Colon (tissue), 2 donors: ENCODE data around the gene SLC17A1.

Experiments used
- FAIRE-seq: peaks from 2 replicates; lab custom pipeline; 2012; peaks lifted over from hg19 to GRCh38; lab: Jason Lieb, UNC
- donor health status: control.
- donor health status: control.

The SLC17A1 gene, protein sequence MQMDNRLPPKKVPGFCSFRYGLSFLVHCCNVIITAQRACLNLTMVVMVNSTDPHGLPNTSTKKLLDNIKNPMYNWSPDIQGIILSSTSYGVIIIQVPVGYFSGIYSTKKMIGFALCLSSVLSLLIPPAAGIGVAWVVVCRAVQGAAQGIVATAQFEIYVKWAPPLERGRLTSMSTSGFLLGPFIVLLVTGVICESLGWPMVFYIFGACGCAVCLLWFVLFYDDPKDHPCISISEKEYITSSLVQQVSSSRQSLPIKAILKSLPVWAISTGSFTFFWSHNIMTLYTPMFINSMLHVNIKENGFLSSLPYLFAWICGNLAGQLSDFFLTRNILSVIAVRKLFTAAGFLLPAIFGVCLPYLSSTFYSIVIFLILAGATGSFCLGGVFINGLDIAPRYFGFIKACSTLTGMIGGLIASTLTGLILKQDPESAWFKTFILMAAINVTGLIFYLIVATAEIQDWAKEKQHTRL

GRCh38 chr6:25831532-25832306 lies at the start of gene SLC17A1:
Gene SLC17A1, minus strand, starts transcription at chr6:25832052. Its CDS starts 1,495 bp downstream, at chr6:25830557.
- no peak for FAIRE-seq

GRCh38 chr6:25880601-25881000 lies 48.7 kb upstream of the SLC17A1 start:
- no peak for FAIRE-seq

- FAIRE-seq = no peak
Measured at GRCh38 chr6:25878721-25879322, 47.0 kb upstream of the SLC17A1 start.

GRCh38 chr6:25875926-25876602 lies 44.2 kb upstream of the SLC17A1 start:
- FAIRE-seq = no peak

DNA sequence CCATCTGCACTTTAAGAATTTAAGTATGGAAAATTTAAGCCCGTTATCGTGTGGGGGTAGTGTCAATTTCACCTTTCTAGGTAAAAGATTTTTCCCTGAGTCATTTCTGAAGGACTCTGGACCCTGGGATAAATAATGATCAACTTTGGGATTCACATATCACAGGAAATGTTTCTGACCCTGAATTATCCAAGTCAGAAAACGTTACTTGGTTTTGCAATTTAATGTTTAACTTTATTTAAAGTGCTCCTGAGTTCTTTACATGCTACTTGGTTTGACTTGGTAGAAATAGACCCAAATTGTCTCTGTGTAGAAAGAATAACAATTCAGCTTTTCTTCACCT lies 43.7 kb upstream of the SLC17A1 start:
- FAIRE-seq = no peak

GRCh38 chr6:25874822-25875562 lies 43.1 kb upstream of the SLC17A1 start:
- FAIRE-seq = no peak

DNA sequence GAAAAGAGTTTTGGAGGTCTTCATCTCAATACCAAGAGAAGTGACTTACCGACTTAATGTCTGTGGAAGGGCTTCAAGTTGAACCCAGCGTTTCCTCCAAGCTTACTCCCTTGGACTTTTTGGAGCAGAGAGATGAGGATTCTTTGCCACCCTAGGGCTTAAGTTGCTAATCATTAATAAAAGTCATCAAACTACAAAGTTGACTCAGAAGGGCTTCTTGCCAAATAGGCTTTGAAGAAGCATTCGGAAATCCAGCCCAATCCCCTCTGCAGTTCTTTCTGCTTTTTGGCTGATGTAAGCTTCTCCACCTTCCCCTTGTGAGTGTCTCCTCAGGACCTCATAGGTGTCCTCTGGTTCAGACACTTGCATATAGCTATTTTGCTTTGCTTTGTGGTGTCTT lies 42.3 kb upstream of the SLC17A1 start, which contains the start of gene SLC17A3:
Gene SLC17A3, minus strand, starts transcription at position 126 of the 400 bp plus-strand sequence. CDS start 5,856 bp downstream, outside the sequence.
- no peak for FAIRE-seq

DNA sequence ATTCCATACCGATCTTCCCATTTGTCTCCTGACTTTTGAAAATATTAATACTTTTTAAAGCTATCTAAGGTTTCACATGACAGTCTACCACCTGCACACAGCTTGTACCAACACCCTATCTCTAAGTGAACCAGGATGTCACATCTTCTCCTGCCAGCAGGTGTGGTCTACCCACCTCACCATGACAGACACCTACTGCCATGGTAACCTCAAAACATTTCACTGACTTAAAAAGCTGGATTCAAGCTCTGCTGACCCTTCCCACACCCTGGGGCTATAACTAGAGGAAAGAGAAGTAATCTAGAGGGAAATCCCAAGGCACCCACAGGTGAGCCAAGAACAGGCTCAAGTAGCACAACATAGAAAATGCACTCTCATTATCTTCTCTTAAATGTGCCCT lies 41.0 kb upstream of the SLC17A1 start:
- no peak for FAIRE-seq

GRCh38 chr6:25869840-25870239 lies 38.0 kb upstream of the SLC17A1 start:
- no peak for FAIRE-seq

DNA sequence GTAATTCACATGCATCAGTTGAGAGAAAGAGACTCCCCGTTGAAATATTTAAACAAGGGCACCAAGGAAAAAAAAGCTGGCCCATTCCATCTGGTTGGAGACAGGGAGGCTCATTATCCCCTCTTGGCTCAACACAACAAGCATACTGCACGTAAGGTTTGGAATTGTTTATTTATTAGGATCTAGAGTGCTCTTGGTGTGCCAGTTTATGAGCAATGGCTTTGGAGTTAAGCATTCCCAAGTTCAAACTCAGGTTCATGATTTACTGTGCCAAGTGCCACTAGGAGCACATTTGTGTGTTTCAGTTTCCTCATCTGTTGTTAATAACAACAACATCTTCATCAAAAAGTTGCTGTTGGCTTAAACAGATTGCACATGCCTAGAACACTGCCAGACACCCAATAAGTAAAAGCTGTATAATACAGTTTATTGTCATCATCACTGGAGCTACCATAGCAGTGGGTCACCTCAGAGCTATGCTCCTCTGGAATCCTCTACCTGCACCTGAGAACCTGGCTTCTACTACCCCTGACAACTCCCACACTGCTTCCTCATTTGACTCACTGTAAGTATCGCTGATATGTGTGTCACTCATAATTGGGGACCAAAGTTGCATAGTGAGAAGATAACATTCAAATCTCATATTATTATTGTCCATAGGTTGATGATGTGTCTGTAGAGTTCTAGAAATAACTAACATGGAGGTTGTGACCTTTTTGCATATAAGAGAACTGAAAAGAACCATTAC lies 36.8 kb upstream of the SLC17A1 start:
- no peak for FAIRE-seq

DNA sequence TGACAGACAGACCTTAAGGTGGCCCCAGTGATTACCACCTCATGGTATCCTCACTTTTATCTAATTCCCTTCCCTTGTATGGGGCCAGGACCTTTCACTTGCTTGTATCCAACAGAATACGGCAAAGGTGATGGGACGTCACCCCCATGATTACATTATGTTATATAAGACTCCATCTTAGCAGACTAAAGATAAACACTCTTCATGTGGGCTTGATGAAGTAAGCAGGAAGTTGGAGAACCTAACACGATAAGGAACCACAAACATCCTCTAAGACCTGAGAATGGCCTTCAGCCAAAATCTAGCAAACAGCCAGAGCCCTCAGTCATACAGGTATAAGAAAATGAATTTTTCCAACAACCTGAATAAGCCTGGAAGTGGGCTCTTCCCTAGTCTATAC lies 34.2 kb upstream of the SLC17A1 start:
- no peak for FAIRE-seq

DNA sequence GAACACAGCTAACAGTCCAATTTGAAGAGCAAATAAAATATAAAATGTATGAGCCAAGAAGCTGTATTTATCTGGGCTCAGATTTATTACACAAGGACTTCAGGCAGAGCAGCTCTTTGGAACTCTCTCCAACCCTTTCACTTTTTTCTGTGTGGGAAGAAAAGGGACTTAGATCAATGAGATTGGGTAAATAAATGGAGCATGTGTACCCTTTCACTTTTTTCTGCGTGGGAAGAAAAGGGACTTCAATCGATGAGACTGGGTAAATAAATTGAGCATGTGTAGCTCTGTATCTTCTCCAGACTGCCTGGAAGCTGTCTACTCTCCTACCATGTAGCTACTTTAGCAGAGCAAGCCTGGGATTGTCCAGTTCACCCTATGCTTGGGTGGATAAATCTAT lies 31.5 kb upstream of the SLC17A1 start:
- FAIRE-seq = no peak

DNA sequence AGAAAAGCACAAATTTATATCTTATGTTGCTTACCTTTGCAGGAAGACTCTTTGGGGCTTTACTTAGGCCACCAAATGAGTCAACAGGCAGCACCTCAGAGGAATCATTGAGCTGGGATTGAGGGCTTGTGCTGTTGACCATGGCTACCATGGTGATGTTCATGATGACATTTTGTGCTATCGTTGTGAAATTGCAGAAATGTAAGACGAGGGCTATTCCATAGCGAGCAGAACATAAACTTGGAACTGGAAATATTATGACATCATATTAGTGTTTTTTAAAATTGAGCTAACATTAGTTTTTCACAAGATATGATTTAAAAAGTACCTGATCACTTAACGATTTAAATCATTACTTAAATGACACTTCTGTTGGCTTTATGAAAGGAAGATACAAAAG lies 30.3 kb upstream of the SLC17A1 start:
- FAIRE-seq = no peak

DNA sequence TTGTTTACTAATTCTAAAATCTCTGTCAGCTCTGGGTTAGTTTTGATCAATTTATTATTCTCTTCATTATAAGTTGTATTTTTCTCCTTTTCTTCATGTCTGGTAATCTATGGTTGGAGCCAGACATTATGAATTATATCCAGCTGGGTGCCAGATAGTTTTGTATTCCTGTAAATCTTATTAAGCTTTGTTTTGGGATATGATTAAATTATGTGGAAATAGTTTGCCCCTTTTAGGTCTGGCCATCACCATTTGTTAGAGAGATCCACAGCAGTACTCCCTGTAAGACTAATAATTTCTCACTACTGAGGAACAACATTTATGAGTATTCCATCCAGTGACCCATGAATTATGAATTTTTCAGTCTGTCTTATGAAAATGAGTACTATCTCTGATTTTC lies 20.9 kb upstream of the SLC17A1 start:
- no peak for FAIRE-seq

DNA sequence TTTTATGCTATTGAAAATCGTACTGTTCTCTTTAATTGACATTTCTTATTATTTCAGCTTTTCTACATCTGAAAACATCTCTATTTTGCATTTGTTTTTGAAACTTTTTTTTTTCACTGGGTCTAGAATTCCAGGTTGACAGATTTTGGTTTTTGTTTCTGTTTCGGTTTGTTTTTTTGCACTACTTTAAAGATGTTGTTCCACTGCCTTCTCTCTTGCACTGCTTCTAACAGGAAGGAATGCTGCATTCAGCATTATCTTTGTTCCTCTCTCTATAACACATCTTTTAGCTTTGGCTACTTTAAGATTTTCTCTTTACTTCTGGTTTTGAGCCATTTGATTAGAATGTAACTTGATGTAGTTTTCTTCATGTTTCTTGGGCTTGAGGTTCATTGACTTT lies 20.1 kb upstream of the SLC17A1 start:
- FAIRE-seq = no peak

- no peak for FAIRE-seq
Measured at GRCh38 chr6:25844518-25844917, 12.7 kb upstream of the SLC17A1 start.

GRCh38 chr6:25842526-25842925 lies 10.7 kb upstream of the SLC17A1 start:
- FAIRE-seq = no peak

- FAIRE-seq = no peak
Measured at GRCh38 chr6:25835442-25836283, 3.8 kb upstream of the SLC17A1 start.

DNA sequence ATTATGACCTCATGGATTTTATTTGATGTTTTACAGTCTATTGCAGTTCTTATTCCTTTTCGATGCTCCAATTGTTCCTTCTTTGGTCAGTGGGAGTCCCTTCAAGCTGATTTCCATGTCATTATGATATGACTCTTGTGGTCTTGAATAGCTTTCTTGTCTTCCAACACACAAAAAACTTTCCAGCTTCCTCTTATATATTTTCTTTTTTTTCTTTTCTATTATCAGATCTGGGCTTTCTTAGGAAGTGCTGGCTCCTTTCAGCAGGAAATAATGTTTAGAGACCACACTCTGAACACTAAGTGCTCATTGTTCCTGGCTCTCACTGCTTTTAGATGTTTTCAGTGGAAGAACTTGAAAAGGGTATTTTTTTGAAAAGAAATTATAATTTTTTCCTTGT lies 3.1 kb upstream of the SLC17A1 start:
- no peak for FAIRE-seq

GRCh38 chr6:25833136-25833535 lies 1.3 kb upstream of the SLC17A1 start:
- FAIRE-seq = no peak
